Measurements from ENCODE around the gene TEKT4.

TEKT4 gene

DNA sequence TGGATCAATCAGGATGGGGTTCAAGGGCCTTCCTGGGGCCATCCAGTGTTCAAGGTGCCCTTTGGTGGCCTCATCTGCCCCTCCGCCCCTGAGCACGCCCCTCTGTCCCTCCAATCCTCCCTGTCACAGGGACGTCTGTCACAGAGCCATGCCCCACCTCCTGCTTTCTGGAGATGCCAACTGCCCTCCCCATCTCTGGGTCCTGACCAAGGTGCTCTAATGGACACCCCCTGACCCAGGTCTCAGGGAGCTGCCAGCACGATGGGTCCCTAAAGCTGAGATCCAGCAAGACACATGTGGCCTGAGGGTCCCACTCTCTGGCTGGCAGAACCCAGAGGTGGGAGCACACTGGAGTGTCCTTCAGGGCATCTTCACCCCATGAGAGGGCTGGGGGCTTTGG lies 2.1 kb upstream of the TEKT4 start:
- H3K36me3 ChIP-seq (ENCODE audit: control insufficient read depth, insufficient read depth, low read length) = no peaks in the 10 kb centered on the region
- no peak overlapping the region for H3K4me3 ChIP-seq (replicated peaks; ENCODE audit: low read depth, low read length)
- DNase-seq (ENCODE audit: extremely low read depth, insufficient read length) = no peak
- TF ChIP-seq, protein P1, sequence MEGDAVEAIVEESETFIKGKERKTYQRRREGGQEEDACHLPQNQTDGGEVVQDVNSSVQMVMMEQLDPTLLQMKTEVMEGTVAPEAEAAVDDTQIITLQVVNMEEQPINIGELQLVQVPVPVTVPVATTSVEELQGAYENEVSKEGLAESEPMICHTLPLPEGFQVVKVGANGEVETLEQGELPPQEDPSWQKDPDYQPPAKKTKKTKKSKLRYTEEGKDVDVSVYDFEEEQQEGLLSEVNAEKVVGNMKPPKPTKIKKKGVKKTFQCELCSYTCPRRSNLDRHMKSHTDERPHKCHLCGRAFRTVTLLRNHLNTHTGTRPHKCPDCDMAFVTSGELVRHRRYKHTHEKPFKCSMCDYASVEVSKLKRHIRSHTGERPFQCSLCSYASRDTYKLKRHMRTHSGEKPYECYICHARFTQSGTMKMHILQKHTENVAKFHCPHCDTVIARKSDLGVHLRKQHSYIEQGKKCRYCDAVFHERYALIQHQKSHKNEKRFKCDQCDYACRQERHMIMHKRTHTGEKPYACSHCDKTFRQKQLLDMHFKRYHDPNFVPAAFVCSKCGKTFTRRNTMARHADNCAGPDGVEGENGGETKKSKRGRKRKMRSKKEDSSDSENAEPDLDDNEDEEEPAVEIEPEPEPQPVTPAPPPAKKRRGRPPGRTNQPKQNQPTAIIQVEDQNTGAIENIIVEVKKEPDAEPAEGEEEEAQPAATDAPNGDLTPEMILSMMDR (IDR thresholded peaks at IDR 0.05; ENCODE audit: insufficient read depth, low read length, poor library complexity, severe bottlenecking) = no peak
- no peaks in the 10 kb centered on the region; the same call in 1 of the 2 replicates for H3K27me3 ChIP-seq (replicated peaks; ENCODE audit: control insufficient read depth, insufficient read depth, low read length)

DNA sequence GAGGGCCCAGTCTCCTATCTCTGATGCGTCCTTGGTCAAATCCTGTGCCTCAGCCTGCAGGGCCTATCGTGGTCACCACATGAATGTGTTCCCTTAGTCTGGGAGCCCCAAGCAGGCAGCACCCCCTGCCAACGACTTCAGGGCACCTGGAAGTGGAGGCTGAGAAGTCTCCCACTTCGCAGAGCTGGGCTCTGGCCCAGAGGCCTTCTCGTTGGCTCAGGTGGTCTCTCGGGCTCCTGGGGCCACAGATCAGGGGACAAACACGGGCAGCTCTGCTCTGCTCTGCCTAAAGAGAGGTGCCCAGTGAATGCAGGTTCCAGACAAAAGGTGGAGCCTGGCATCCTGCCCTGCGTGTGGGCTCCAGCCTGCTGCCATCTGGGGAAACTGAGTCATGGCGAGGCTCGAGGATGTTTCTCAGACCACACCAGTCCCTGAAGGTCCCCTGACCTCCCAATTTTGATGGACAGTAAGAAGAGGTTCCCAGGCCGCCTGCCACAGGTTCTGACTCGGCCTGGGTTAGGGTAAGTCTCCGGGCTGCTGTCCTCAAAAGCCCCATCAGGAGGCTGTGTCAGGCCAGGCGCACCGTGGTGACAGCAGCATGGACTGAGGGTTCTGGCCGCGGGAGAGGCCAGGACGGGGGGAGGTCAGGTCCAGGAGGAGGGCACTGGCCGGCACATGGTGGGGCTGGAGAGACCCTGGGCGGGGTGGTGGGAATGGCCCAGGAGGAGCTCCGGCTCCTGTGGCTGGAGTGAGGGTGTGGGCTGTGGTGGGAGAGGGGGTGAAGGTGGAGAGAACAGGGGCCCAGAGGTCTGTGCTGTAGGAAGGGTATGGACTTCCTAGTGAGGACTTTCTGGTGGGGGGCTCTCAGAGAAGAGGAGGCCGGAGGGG lies 1.4 kb upstream of the TEKT4 start:
- H3K27me3 ChIP-seq (replicated peaks; ENCODE audit: control insufficient read depth, insufficient read depth, low read length) = no peaks in the 10 kb centered on the region; the same call in 1 of the 2 replicates
- TF ChIP-seq, protein P1 (IDR thresholded peaks at IDR 0.05; ENCODE audit: insufficient read depth, low read length, poor library complexity, severe bottlenecking) = no peak
- no peak for DNase-seq (ENCODE audit: extremely low read depth, insufficient read length)
- H3K4me3 ChIP-seq (replicated peaks; ENCODE audit: low read depth, low read length) = no peak overlapping the region
- H3K36me3 ChIP-seq (ENCODE audit: control insufficient read depth, insufficient read depth, low read length) = no peaks in the 10 kb centered on the region

GRCh38 chr2:94870440-94871225 lies 597 bp upstream of the TEKT4 start:
- TF ChIP-seq, protein P1 (IDR thresholded peaks at IDR 0.05; ENCODE audit: insufficient read depth, low read length, poor library complexity, severe bottlenecking) = peak; percentile 87
- DNase-seq (ENCODE audit: extremely low read depth, insufficient read length) = no peak
- Histone ChIP-seq H3K27me3 (replicated peaks; ENCODE audit: control insufficient read depth, insufficient read depth, low read length) (no peaks in the 10 kb centered on the region; the same call in 1 of the 2 replicates), H3K4me3 (replicated peaks; ENCODE audit: low read depth, low read length) (no peak overlapping the region), H3K36me3 (ENCODE audit: control insufficient read depth, insufficient read depth, low read length) (no peaks in the 10 kb centered on the region)

GRCh38 chr2:94872088-94872618 lies 923 bp downstream of the TEKT4 start:
- Histone ChIP-seq H3K4me3 (replicated peaks; ENCODE audit: low read depth, low read length) (no peak overlapping the region), H3K36me3 (ENCODE audit: control insufficient read depth, insufficient read depth, low read length) (no peaks in the 10 kb centered on the region), H3K27me3 (replicated peaks; ENCODE audit: control insufficient read depth, insufficient read depth, low read length) (no peaks in the 10 kb centered on the region; the same call in 1 of the 2 replicates)
- no peak for DNase-seq (ENCODE audit: extremely low read depth, insufficient read length)
- TF ChIP-seq, protein P1 (IDR thresholded peaks at IDR 0.05; ENCODE audit: insufficient read depth, low read length, poor library complexity, severe bottlenecking) = no peak

DNA sequence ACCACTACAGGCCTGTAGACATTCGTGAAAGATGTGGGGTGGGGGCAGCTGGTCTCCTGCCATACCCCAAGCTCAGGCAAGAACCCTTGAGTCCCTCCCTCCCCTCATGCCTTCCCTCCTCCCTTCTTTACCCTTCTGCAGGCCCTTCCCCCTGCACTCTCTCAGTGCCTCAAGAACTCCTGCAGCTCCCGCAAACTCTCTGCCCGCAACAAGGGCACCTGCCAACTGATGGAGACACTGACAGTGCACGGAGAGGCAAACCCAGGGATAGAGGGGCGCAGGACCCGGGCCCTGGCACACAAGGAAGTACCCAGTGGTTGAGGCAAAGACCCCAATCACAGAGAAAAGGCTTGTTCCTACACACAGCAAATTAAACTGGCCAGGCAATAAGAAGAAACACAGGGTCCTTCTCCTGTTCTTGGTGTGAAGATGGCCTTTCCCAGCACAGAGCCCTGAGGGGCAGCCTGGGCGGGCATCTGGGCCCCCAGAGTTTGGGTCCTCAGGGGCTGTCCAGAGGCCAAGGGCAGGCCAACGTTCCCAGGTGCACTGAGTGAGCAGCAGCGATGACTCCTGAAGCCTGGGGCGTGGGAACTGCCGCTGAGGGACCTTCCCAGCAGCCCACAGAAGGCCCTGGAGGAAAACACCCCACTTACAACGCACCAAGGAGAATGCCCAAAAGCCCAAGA lies 1.6 kb downstream of the TEKT4 start:
- DNase-seq (ENCODE audit: extremely low read depth, insufficient read length) = no peak
- Histone ChIP-seq H3K27me3 (replicated peaks; ENCODE audit: control insufficient read depth, insufficient read depth, low read length) (no peaks in the 10 kb centered on the region; the same call in 1 of the 2 replicates), H3K36me3 (ENCODE audit: control insufficient read depth, insufficient read depth, low read length) (no peaks in the 10 kb centered on the region), H3K4me3 (replicated peaks; ENCODE audit: low read depth, low read length) (no peak overlapping the region)
- TF ChIP-seq, protein P1 (IDR thresholded peaks at IDR 0.05; ENCODE audit: insufficient read depth, low read length, poor library complexity, severe bottlenecking) = no peak

Data from GM06990 (cell line).